Liver (tissue), 9 donors: ENCODE measurements around the gene VEZF1. TPM values are rescaled to one million over a fixed set of nuclear protein-coding genes. Genes with fewer than 3 reads are reported as not detected.

Experiments used
- DNase-seq: peaks from one replicate; pipeline ENCODE4 v3.0.0-alpha.2; 2017; ENCODE audit warnings: low spot score
- H3K27ac ChIP-seq, 2 donors: one replicate each; pipeline ENCODE4 v1.7.0; 2013; ENCODE audit warnings: inconsistent platforms in 2 of 2, low read length in 2 of 2, control low read depth in 1 of 2, low read depth in 1 of 2, mild to moderate bottlenecking in 1 of 2
- H3K27me3 ChIP-seq, 4 donors: one replicate each; pipeline versions ENCODE4 v1.6.1 to v1.7.0; 2013; ENCODE audit warnings: low read length in 3 of 4, inconsistent platforms in 1 of 4, mild to moderate bottlenecking in 1 of 4, moderate library complexity in 1 of 4; ENCODE audit not compliant: control insufficient read depth in 4 of 4, insufficient read depth in 4 of 4
- H3K36me3 ChIP-seq, 4 donors: one replicate each; pipeline versions ENCODE4 v1.6.1 to v1.7.0; 2013; ENCODE audit warnings: low read length in 3 of 4, mild to moderate bottlenecking in 3 of 4, low read depth in 1 of 4, moderate library complexity in 1 of 4; ENCODE audit not compliant: control insufficient read depth in 4 of 4, insufficient read depth in 3 of 4
- H3K4me1 ChIP-seq, 4 donors: one replicate each; pipeline versions ENCODE4 v1.6.1 to v1.7.0; 2013; ENCODE audit warnings: low read length in 3 of 4, mild to moderate bottlenecking in 3 of 4, moderate library complexity in 1 of 4; ENCODE audit not compliant: control insufficient read depth in 4 of 4, insufficient read depth in 4 of 4
- H3K4me3 ChIP-seq, 3 donors: one replicate each; pipeline versions ENCODE4 v1.6.1 to v1.7.0; 2013; ENCODE audit warnings: low read length in 3 of 3, control low read depth in 1 of 3, low read depth in 1 of 3, mild to moderate bottlenecking in 1 of 3
- H3K9ac ChIP-seq, 2 donors: one replicate each; pipeline ENCODE4 v1.7.0; 2013; ENCODE audit warnings: low read length in 2 of 2, mild to moderate bottlenecking in 2 of 2, moderate library complexity in 2 of 2, control low read depth in 1 of 2, low read depth in 1 of 2
- H3K9me3 ChIP-seq, 4 donors: one replicate each; pipeline versions ENCODE4 v1.6.1 to v1.7.0; 2013; ENCODE audit warnings: low read length in 3 of 4; ENCODE audit not compliant: control insufficient read depth in 4 of 4
- ATF3 ChIP-seq: IDR thresholded peaks from 2 replicates; pipeline ENCODE4 v1.6.1; 2016; ENCODE audit warnings: antibody characterized with exemption
- CTCF ChIP-seq: fragments of 150-350 bp; IDR thresholded peaks from 2 replicates; pipeline ENCODE4 v1.5.1; 2017; ENCODE audit warnings: improper control_type of control experiment, low read depth, low read length; ENCODE audit not compliant: missing input control
- EGR1 ChIP-seq, 2 donors: IDR thresholded peaks; 2 replicates each; pipeline ENCODE4 v1.6.1; 2016 to 2018; ENCODE audit warnings: antibody characterized with exemption in 2 of 2, low read depth in 2 of 2
- FOXA1 ChIP-seq: IDR thresholded peaks from 2 replicates; pipeline ENCODE4 v1.6.1; 2016; ENCODE audit warnings: antibody characterized with exemption
- FOXA2 ChIP-seq: IDR thresholded peaks from 2 replicates; pipeline ENCODE4 v1.6.1; 2016; ENCODE audit warnings: antibody characterized with exemption
- GABPA ChIP-seq, 2 donors: IDR thresholded peaks in 1 of 2; conservative IDR thresholded peaks in 1 of 2; 2 replicates each; pipeline ENCODE4 v1.6.1; 2016; ENCODE audit warnings: antibody characterized with exemption in 2 of 2, mild to moderate bottlenecking in 1 of 2, moderate library complexity in 1 of 2
- HNF4A ChIP-seq, 2 donors: conservative IDR thresholded peaks; 2 replicates each; pipeline ENCODE4 v1.6.1; 2016; ENCODE audit warnings: antibody characterized with exemption in 2 of 2, mild to moderate bottlenecking in 2 of 2
- HNF4G ChIP-seq: IDR thresholded peaks from 2 replicates; pipeline ENCODE4 v1.6.1; 2016; ENCODE audit warnings: antibody characterized with exemption
- JUND ChIP-seq, 2 donors: IDR thresholded peaks; 2 replicates each; pipeline ENCODE4 v1.6.1; 2016; ENCODE audit warnings: antibody characterized with exemption in 2 of 2
- MAX ChIP-seq: IDR thresholded peaks from 2 replicates; pipeline ENCODE4 v1.6.1; 2016; ENCODE audit warnings: antibody characterized with exemption
- NR2F2 ChIP-seq: IDR thresholded peaks from 2 replicates; pipeline ENCODE4 v1.6.1; 2016; ENCODE audit warnings: antibody characterized with exemption
- RAD21 ChIP-seq, 2 donors: IDR thresholded peaks; 2 replicates each; pipeline ENCODE4 v1.6.1; 2016; ENCODE audit warnings: antibody characterized with exemption in 2 of 2, mild to moderate bottlenecking in 2 of 2
- RXRA ChIP-seq, 2 donors: IDR thresholded peaks; 2 replicates each; pipeline ENCODE4 v1.6.1; 2017 to 2018; ENCODE audit warnings: antibody characterized with exemption in 2 of 2, mild to moderate bottlenecking in 1 of 2
- SP1 ChIP-seq: IDR thresholded peaks from 2 replicates; pipeline ENCODE4 v1.6.1; 2018; ENCODE audit warnings: antibody characterized with exemption, mild to moderate bottlenecking
- TAF1 ChIP-seq: conservative IDR thresholded peaks from 2 replicates; pipeline ENCODE4 v1.6.1; 2016; ENCODE audit warnings: antibody characterized with exemption, mild to moderate bottlenecking
- YY1 ChIP-seq: IDR thresholded peaks from 2 replicates; pipeline ENCODE4 v1.6.1; 2016; ENCODE audit warnings: antibody characterized with exemption, mild to moderate bottlenecking
- ZBTB33 ChIP-seq: IDR thresholded peaks from 2 replicates; pipeline ENCODE4 v1.6.1; 2016; ENCODE audit warnings: antibody characterized with exemption
- WGBS: extraction: QIAGEN DNeasy Blood & Tissue Kit; methylation state at CpG from one replicate; pipeline ENCODE4 v1.1.7; 2013; 5-methylcytosine and 5-hydroxymethylcytosine counted together
- polyA plus RNA-seq, 2 donors: library from polyadenylated mRNA; stranded (reverse) in 1 of 2; unstranded in 1 of 2; fragments of 200-250 nt in 1 of 2; fragments of >200 nt in 1 of 2; fragmentation: Nextera tagmentation in 1 of 2; extraction: Ambion mirVana in 1 of 2; gene quantifications; one replicate each; pipeline versions ENCODE4 v1.2.1 to v1.2.3, GENCODE V29; 2013 to 2015
- total RNA-seq, 2 donors: library from RNA; depleted of rRNA; stranded (reverse); fragments of >200 nt; gene quantifications; one replicate each; pipeline ENCODE4 v1.2.3, GENCODE V29; 2014
- TF ChIP-seq, protein P1 (sequence below): IDR thresholded peaks from 2 replicates; pipeline ENCODE4 v1.6.1; 2016; ENCODE audit warnings: antibody characterized with exemption, mild to moderate bottlenecking
- donor health status: healthy.
- donor health status: healthy.
- donor health status: healthy.
- donor health status: healthy.
- donor health status: healthy.

Gene VEZF1
- total and polyA plus RNA-seq, 4 donors: 7.9 to 26.2 (median 11.4) TPM

DNA sequence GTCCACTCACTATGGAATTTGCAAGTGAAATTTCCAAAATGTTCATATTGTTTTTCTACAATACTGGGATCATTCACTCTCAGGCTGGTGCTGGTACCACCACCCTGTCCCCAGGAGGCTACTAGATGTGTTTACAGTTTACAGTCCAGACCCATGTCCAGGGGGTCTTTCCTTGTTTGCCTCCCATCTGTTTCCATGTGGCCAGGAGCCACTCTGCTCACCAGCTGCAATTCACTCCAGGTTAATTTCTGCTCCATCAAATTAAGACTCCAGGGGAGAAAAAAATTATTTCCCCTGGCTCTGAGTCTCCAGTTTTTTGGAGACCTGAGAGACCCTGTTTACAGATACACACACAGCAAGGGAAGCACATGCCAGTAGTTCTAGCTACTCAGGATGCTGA lies 31.5 kb upstream of the VEZF1 start:
- DNase-seq: no peak
- Histone ChIP-seq H3K27me3 (no peaks in the 10 kb centered on the region), H3K9ac (no peak overlapping the region), H3K9me3 (no peaks in the 10 kb centered on the region), H3K4me1 (no peaks in the 10 kb centered on the region), H3K4me3 (no peak overlapping the region), H3K36me3 (no peaks in the 10 kb centered on the region), H3K27ac (no peak overlapping the region)
- TF ChIP-seq YY1: no peak
- no peak for TF ChIP-seq FOXA2
- no peak for TF ChIP-seq GABPA (IDR thresholded peaks at IDR 0.05 in 1 of 2, conservative IDR thresholded peaks at IDR 0.05 in 1 of 2)
- TF ChIP-seq RXRA (IDR thresholded peaks at IDR 0.05): no peak
- no peak for TF ChIP-seq HNF4A (conservative IDR thresholded peaks at IDR 0.05)
- TF ChIP-seq ATF3: no peak
- TF ChIP-seq EGR1 (IDR thresholded peaks at IDR 0.05; ENCODE audit: low read depth in 2 of 2): no peak
- TF ChIP-seq NR2F2: no peak
- no peak for TF ChIP-seq JUND (IDR thresholded peaks at IDR 0.05)
- no peak for TF ChIP-seq ZBTB33
- TF ChIP-seq RAD21 (IDR thresholded peaks at IDR 0.05): no peak
- no peak for TF ChIP-seq FOXA1
- no peak for TF ChIP-seq HNF4G
- TF ChIP-seq SP1: no peak
- no peak for TF ChIP-seq TAF1
- no peak for TF ChIP-seq MAX

DNA sequence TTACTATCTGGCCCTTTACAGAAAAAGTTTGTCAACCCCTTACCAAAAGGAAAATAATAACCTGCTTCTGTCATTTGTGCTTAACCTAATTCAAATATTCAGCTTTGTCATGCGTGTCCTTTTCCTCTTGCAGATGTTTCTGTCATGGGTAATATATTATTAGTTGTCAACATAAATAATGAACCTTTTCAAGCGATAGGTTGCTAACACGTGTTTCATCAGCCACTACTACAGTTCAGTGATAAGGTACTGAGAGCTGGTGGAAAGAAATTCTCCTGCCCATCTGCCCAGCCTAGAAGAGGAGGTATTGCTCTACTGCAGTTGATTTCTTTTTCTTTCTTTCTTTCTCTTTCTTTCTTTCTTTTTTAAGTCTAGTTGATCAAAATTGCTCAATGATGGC lies 31.0 kb upstream of the VEZF1 start:
- Histone ChIP-seq H3K9me3 (no peaks in the 10 kb centered on the region), H3K9ac (no peak overlapping the region), H3K4me1 (no peaks in the 10 kb centered on the region), H3K4me3 (no peak overlapping the region), H3K36me3 (no peaks in the 10 kb centered on the region), H3K27ac (no peak overlapping the region), H3K27me3 (no peaks in the 10 kb centered on the region)
- DNase-seq: no peak
- WGBS: 88% methylated on average over 3 of the region's 3 CpGs
- TF ChIP-seq YY1 (no peak), RXRA (IDR thresholded peaks at IDR 0.05) (no peak), FOXA2 (no peak), ATF3 (no peak)

GRCh38 chr17:58010067-58010799 lies 22.2 kb upstream of the VEZF1 start:
- Histone ChIP-seq H3K4me3 (no peak overlapping the region), H3K9ac (no peak overlapping the region), H3K9me3 (no peaks in the 10 kb centered on the region), H3K27ac (no peak overlapping the region), H3K27me3 (no peaks in the 10 kb centered on the region), H3K4me1 (peaks cover 2 to 14% (median 14%) of the 10 kb centered on the region in 4 donors), H3K36me3 (peaks cover under 1 to 5% (median 4%) of the 10 kb centered on the region in 4 donors)
- 95% methylated on average over 10 of the region's 10 CpGs for whole genome bisulfite sequencing
- no peak for DNase-seq
- TF ChIP-seq GABPA (IDR thresholded peaks at IDR 0.05 in 1 of 2, conservative IDR thresholded peaks at IDR 0.05 in 1 of 2) (no peak), YY1 (no peak), MAX (no peak), RAD21 (IDR thresholded peaks at IDR 0.05) (no peak), RXRA (IDR thresholded peaks at IDR 0.05) (no peak), JUND (IDR thresholded peaks at IDR 0.05) (no peak), ATF3 (no peak), NR2F2 (no peak), HNF4A (conservative IDR thresholded peaks at IDR 0.05) (no peak), CTCF (no peak)
- TF ChIP-seq, protein P1, sequence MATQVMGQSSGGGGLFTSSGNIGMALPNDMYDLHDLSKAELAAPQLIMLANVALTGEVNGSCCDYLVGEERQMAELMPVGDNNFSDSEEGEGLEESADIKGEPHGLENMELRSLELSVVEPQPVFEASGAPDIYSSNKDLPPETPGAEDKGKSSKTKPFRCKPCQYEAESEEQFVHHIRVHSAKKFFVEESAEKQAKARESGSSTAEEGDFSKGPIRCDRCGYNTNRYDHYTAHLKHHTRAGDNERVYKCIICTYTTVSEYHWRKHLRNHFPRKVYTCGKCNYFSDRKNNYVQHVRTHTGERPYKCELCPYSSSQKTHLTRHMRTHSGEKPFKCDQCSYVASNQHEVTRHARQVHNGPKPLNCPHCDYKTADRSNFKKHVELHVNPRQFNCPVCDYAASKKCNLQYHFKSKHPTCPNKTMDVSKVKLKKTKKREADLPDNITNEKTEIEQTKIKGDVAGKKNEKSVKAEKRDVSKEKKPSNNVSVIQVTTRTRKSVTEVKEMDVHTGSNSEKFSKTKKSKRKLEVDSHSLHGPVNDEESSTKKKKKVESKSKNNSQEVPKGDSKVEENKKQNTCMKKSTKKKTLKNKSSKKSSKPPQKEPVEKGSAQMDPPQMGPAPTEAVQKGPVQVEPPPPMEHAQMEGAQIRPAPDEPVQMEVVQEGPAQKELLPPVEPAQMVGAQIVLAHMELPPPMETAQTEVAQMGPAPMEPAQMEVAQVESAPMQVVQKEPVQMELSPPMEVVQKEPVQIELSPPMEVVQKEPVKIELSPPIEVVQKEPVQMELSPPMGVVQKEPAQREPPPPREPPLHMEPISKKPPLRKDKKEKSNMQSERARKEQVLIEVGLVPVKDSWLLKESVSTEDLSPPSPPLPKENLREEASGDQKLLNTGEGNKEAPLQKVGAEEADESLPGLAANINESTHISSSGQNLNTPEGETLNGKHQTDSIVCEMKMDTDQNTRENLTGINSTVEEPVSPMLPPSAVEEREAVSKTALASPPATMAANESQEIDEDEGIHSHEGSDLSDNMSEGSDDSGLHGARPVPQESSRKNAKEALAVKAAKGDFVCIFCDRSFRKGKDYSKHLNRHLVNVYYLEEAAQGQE: no peak
